NB4 (cell line): Measurements from ENCODE around the gene DTNA.

Source experiments
- MYC ChIP-seq: IDR thresholded peaks from 2 replicates; pipeline ENCODE4 v1.6.1; 2011; ENCODE audit warnings: low read depth, low read length
- TF ChIP-seq, protein P1 (sequence below): IDR thresholded peaks from one replicate; pipeline ENCODE4 v1.5.1; 2012; ENCODE audit warnings: low read depth, low read length

GRCh38 chr18:34873986-34874580, 164.0 kb downstream of the DTNA start:
- TF ChIP-seq, protein P1, sequence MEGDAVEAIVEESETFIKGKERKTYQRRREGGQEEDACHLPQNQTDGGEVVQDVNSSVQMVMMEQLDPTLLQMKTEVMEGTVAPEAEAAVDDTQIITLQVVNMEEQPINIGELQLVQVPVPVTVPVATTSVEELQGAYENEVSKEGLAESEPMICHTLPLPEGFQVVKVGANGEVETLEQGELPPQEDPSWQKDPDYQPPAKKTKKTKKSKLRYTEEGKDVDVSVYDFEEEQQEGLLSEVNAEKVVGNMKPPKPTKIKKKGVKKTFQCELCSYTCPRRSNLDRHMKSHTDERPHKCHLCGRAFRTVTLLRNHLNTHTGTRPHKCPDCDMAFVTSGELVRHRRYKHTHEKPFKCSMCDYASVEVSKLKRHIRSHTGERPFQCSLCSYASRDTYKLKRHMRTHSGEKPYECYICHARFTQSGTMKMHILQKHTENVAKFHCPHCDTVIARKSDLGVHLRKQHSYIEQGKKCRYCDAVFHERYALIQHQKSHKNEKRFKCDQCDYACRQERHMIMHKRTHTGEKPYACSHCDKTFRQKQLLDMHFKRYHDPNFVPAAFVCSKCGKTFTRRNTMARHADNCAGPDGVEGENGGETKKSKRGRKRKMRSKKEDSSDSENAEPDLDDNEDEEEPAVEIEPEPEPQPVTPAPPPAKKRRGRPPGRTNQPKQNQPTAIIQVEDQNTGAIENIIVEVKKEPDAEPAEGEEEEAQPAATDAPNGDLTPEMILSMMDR: no peak
- TF ChIP-seq MYC: no peak
